Measurements from ENCODE around the gene DCAF12. TPM values are rescaled to one million over a fixed set of nuclear protein-coding genes. Genes with fewer than 3 reads are reported as not detected.

DCAF12 gene
- total and polyA plus RNA-seq, 2 of the 13 experiments (the other 11 are each of a cell fraction or from before 2014, with no cell fraction given): 26.8 to 37.4 TPM

- TF ChIP-seq ZBTB10 (CRISPR knock-in tag; IDR thresholded peaks at IDR 0.05; ENCODE audit: borderline replicate concordance) (peak; percentile 15; the same call in 1 of the 2 replicates), DMAP1 (CRISPR knock-in tag; IDR thresholded peaks at IDR 0.05) (no peak), MIER3 (CRISPR knock-in tag; IDR thresholded peaks at IDR 0.05; ENCODE audit: borderline replicate concordance) (no peak), ZNF598 (CRISPR knock-in tag; IDR thresholded peaks at IDR 0.05; ENCODE audit: borderline replicate concordance) (0 out of 2 replicates have a peak, but pooled peaks have one; percentile 4), ZBTB38 (CRISPR knock-in tag; IDR thresholded peaks at IDR 0.05) (peak; percentile 28; the same call in 1 of the 2 replicates), ZNF567 (CRISPR knock-in tag; IDR thresholded peaks at IDR 0.05; ENCODE audit: borderline replicate concordance) (no peak), ZNF766 (CRISPR knock-in tag; IDR thresholded peaks at IDR 0.05; ENCODE audit: borderline replicate concordance) (0 out of 2 replicates have a peak, but pooled peaks have one; percentile 12), TP53 (CRISPR knock-in tag; conservative IDR thresholded peaks at IDR 0.05) (peak; percentile 67; the same call in 1 of the 2 replicates), NKX3-1 (CRISPR knock-in tag; IDR thresholded peaks at IDR 0.05) (0 out of 2 replicates have a peak, but pooled peaks have one; percentile 78), FOXA3 (CRISPR knock-in tag; IDR thresholded peaks at IDR 0.05) (no peak), SNAPC2 (CRISPR knock-in tag; IDR thresholded peaks at IDR 0.05) (peak; percentile 5; the same call in 1 of the 2 replicates), SATB2 (CRISPR knock-in tag; IDR thresholded peaks at IDR 0.05) (0 out of 2 replicates have a peak, but pooled peaks have one; percentile 64), MEIS2 (CRISPR knock-in tag; IDR thresholded peaks at IDR 0.05) (peak; percentile 24; the same call in 1 of the 2 replicates), GLI4 (CRISPR knock-in tag; IDR thresholded peaks at IDR 0.05; ENCODE audit: borderline replicate concordance) (0 out of 2 replicates have a peak, but pooled peaks have one; percentile 28), MLXIP (CRISPR knock-in tag; IDR thresholded peaks at IDR 0.05; ENCODE audit: borderline replicate concordance) (0 out of 2 replicates have a peak, but pooled peaks have one; percentile 54), NCOA1 (CRISPR knock-in tag; IDR thresholded peaks at IDR 0.05) (0 out of 2 replicates have a peak, but pooled peaks have one; percentile 65), RFXAP (CRISPR knock-in tag; IDR thresholded peaks at IDR 0.05; ENCODE audit: borderline replicate concordance) (0 out of 2 replicates have a peak, but pooled peaks have one; percentile 20)
These were observed 76.7 kb downstream of the DCAF12 start (continued) for GRCh38 chr9:34049630-34050384.
